HG02623 (cell line): ENCODE results near the gene CDC16.
"Not testable (repeated sequence)": the region's sequence is repeated elsewhere in the genome, so short reads cannot be mapped to it uniquely, and the experiment has no call there.

Experiments used
- ATAC-seq: cut with Tn5 transposase; IDR thresholded peaks from one replicate; pipeline ENCODE4 v1.9.1; 2021; ENCODE audit warnings: moderate library complexity; ENCODE audit not compliant: unreplicated experiment

CDC16 gene

DNA sequence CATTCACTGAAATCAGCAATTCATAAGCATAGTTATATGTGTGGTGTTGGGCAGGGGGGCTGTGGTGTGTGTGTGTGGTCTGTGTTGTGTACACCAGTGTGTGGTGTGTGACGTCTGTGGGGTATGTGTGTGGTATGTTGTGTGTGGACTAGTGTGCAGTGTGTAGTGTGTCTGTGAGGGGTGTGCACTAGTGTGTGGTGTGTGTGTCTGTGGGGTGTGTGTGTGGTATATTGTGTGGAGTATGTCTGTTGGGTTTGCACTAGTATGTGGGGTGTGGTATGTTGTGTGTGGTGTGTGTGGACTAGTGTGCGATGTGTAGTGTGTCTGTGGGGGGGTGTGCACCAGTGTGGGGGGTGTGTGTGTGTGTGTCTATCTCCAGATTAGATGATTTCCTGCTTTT is 7.2 kb upstream of the CDC16 start:
- no peak for ATAC-seq

- no peak for ATAC-seq
Observed at GRCh38 chr13:114228176-114228575, 6.5 kb upstream of the CDC16 start.

DNA sequence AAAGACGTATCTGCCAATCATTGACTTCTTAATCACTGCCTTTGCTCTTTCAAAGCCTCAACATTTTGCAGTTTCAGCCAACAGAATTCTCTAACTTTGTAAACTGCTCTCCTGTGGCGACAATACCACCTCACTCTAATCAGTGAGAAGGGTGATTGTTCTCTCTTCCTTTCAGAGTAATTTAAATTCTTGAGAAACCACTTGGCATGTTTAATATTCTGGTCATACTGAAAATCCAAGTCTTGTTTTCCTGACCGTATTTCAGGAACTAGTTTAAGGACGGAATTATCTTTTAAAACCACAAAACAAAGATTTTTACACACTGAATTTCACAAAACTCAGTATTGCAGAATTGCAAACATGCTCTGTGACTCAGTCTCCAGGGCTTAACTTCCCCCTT is 5.2 kb upstream of the CDC16 start:
- ATAC-seq = no peak

DNA sequence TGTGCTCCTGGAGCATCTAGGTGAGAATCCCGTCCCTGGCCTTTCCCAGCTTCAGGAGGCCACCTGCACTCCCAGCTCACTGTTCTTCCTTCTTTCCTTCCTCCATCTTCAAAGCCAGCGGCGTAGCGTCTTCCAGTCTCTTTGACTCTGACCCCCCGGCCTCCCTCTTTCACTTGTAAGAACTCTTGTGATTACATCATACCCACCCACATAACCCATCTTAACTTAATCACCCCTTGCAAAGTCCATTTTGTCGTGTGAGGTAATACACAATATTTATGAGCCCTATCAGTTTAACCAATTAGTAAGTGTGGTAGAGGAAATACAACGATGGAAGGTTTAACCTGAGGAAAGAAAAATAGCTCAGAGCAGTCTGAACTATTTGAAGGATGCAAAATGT is 4.6 kb upstream of the CDC16 start:
- ATAC-seq = no peak

- no peak for ATAC-seq
Observed at GRCh38 chr13:114230575-114230974, 4.1 kb upstream of the CDC16 start.

DNA sequence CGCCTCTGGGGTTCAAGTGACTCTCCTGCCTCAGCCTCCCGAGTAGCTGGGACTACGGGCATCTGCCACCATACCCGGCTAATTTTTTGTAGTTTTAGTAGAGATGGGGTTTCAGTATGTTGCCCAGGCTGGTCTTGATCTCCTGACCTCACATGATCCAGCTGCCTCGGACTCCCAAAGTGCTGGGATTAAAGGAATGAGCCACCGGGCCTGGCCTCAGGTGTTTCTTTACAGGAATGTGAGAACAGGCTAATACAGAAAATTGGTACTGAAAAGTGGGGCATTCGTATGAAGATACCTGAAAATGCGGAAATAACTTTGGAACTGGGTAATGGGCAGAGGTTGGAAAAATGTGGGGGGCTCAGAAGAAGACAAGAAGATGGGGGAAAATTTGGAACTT is 2.8 kb upstream of the CDC16 start:
- ATAC-seq = no peak

DNA sequence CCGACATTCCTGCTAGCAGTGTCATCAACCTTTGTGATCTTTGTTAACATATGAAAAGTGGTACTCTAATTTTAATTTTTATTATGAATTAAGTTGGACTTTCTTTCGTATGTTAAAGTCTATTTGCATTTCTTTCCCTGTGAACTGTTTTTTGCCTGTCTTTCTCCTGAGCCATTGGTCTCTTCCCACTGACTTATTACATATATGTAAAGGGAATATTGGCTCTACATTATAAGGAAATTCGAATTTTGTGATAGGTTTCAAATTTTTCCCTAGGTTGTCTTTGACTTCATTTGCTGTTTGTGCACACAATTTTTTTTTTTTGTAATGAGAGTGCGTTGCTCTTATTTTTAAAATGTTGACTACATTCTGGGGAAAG is 442 bp upstream of the CDC16 start:
- no peak for ATAC-seq

GRCh38 chr13:114235697-114236096 is 1.0 kb downstream of the CDC16 start:
- no peak for ATAC-seq

DNA sequence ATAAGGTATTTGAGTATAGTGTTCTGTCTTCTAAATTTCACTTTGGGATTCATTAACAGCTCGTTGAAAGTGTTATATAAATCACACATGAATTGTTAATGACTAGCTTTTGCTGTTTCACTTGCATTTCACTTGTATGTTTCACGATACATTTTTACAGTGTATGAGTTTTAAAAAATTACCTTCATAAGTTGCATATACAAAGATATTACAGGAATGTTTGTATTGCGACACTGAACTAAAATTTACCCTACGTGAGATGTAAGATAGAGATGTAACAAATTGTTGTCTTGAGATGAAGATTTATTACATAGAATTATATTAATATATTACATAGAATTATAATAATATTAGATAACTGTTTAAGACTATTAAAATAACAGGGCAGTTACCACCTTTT is 1.5 kb downstream of the CDC16 start:
- ATAC-seq = no peak

- ATAC-seq = no peak
Observed at GRCh38 chr13:114237415-114238112, 2.9 kb downstream of the CDC16 start.

DNA sequence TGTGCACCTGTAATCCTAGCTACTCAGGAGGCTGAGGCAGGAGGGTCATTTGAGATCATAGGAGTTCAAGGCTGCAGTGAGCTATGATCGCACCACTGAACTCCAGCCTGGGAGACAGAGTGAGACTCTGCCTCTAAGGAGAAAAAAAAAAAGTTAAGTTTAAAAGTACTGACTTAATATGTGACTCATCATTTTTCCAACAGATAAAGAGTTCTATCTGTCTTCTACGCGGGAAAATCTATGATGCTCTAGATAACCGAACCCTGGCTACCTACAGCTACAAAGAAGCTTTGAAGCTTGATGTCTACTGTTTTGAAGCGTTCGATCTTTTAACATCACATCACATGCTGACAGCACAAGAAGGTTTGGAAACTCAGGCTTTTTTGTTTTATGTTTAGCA is 7.2 kb downstream of the CDC16 start:
- no peak for ATAC-seq

DNA sequence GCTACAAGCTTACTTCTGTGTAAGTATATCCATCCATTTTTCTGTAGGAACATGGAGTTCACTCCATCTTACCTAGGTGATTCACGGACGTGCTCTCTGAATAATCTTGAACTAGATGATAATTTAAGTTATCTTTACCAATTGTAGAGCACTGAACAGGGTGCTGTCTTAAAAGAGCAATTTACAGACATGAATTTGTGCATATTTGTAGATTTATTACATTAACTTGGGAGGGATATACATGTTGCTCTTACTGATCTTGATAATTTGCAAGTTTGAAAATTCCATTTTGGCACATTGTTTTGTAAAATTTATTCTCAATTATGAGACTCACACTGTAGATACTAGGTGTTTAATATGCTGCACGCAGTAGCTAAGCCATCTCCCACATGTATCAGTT is 9.3 kb downstream of the CDC16 start:
- ATAC-seq = no peak

- no peak for ATAC-seq
Observed at GRCh38 chr13:114244637-114245036, 9.9 kb downstream of the CDC16 start.

DNA sequence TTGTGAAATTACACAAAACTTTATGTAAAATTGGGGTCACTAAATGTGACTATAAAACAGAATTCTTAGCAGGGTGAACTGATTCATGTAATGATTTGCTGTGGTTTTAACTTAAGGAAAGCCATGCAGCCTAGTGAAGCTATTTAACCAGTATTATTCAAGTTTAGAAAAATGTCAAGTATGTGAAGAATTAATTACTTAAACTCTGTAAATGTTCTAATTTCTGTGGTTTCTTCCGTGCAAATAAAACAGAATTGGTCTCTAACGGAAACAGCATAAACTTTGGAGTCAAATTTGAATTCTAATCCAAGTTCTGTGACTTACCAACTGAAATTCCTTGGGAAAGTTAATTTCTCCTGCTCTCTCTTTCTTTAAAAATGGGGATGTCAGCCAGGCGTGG is 13.3 kb downstream of the CDC16 start:
- ATAC-seq = no peak

GRCh38 chr13:114249077-114249476 is 14.4 kb downstream of the CDC16 start:
- ATAC-seq = no peak

- ATAC-seq = not testable (repeated sequence)
Observed at GRCh38 chr13:114251639-114252440, 17.1 kb downstream of the CDC16 start.

GRCh38 chr13:114256547-114256946 is 21.9 kb downstream of the CDC16 start:
- no peak for ATAC-seq

DNA sequence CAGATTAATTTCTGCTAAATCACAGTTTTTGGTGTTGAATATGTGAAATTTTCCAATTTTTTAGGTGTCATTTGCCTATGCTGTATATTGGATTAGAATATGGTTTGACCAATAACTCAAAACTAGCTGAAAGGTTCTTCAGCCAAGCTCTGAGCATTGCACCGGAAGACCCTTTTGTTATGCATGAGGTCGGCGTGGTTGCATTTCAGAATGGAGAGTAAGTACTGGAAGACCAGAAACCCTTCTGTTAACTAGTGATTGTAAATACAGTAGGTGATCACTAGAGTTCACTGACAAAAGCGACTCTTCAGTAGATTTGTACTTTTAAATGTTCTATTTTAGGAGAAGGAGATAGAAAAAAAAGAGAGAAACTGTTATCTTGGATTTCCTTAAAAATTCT is 22.3 kb downstream of the CDC16 start:
- ATAC-seq = no peak

DNA sequence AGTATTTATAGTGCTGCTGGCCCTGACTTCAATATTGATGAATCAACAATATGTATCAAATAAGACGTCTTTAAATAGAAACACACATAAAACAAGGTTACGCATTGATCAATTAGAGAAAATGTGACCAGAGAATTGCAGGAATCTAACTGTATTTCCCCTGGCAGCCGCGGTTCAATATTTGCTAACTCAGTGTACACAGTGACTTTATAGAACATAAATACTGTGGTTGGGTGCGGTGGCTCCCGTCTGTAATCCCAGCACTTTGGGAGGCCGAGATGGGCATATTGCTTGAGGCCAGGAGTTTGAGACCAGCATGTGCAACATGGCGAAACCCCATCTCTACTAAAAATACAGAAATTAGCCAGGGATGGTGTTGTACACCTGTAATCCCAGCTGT is 23.9 kb downstream of the CDC16 start:
- no peak for ATAC-seq

GRCh38 chr13:114259374-114259773 is 24.7 kb downstream of the CDC16 start:
- ATAC-seq = no peak

DNA sequence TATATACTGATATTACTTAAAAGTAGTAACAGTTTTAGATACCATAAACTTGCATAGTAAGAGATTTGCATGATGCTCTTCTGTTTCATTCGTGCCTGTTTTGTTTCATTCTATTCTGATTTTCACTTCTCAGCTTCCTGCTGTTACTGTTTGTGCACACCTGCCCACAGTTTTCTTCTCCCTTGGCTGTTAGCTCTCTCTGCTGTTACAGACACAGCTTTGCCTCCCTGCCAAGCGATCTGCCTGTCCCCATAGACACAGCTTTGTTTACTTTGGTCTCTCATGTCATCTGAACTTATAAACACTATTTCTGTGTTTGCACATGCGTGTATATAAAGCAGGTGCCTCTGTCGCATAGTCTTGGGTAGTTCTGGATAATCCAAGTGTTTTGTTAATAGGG is 25.3 kb downstream of the CDC16 start:
- no peak for ATAC-seq

DNA sequence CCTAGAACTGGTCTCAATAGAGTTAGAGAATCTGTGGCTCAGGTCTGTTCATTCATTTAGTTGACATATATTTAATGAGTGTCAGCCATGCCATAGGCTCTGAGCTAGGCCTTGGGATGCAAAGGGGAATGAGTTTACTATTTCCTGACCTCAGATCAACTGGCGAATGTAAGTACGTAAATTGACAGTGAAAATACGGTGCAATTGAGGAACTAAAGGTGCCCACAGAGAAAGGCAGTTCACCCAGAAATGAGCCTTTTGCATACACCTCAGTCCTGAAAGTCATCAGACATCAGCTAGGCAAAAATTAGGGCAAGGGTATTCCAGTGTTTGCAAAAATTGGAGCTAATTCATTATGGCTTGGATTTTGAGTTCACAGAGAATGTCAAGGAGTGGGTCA is 26.1 kb downstream of the CDC16 start:
- no peak for ATAC-seq
